PC-9 (cell line): ENCODE data around the gene SNX9. TPM values are rescaled to one million over a fixed set of nuclear protein-coding genes. Genes with fewer than 3 reads are reported as not detected.
A peak's percentile ranks its signal among the peaks of the same experiment; 100 is the strongest.

ENCODE experiments used
- BruUV-seq: library from RNA; stranded (reverse); fragments of 400-500 nt; replicated peaks from 2 replicates; lab custom pipeline; 2021; lab: Mats Ljungman, UMichigan
- CTCF ChIA-PET: fragments of 300-600 bp; sonication (Branson Sonifier 250); formaldehyde crosslinking; loops from one replicate; lab custom pipeline; 2022; ENCODE audit warnings: antibody characterized with exemption; lab: Charles Lee
- POLR2A ChIA-PET: fragments of 300-600 bp; sonication (Branson Sonifier 250); formaldehyde crosslinking; loops from one replicate; lab custom pipeline; 2022; ENCODE audit warnings: antibody characterized with exemption; ENCODE audit not compliant: unreplicated experiment; lab: Charles Lee
- DNase-seq, 2 experiments: peaks; one replicate each; pipeline versions ENCODE4 v3.0.0 to v3.0.0-alpha.2; 2015 to 2022; ENCODE audit warnings: mixed read lengths in 1 of 2
- H2AFZ ChIP-seq: fragments of 200-600 bp; sonication (generic); 2 replicates; pipeline ENCODE4 v1.8.1; 2017; ENCODE audit warnings: antibody characterized with exemption
- H3F3A ChIP-seq: fragments of 200-600 bp; sonication (generic); 2 replicates; pipeline ENCODE4 v1.8.1; 2017; ENCODE audit warnings: antibody characterized with exemption, mild to moderate bottlenecking, low read depth; ENCODE audit not compliant: insufficient read depth
- H3K27ac ChIP-seq: fragments of 200-600 bp; sonication (generic); 2 replicates; pipeline ENCODE4 v1.6.1; 2016; ENCODE audit warnings: mixed run types
- H3K27me3 ChIP-seq: fragments of 200-600 bp; sonication (generic); 2 replicates; pipeline ENCODE4 v1.6.1; 2016; ENCODE audit warnings: low read depth, mixed run types; ENCODE audit not compliant: insufficient read depth
- H3K36me3 ChIP-seq: fragments of 200-600 bp; sonication (generic); 2 replicates; pipeline ENCODE4 v1.6.1; 2016; ENCODE audit warnings: low read depth, mixed run types
- H3K4me1 ChIP-seq: fragments of 200-600 bp; sonication (generic); replicated peaks from 2 replicates; pipeline ENCODE4 v1.6.1; 2016; ENCODE audit warnings: mixed run types; ENCODE audit not compliant: insufficient read depth
- H3K4me2 ChIP-seq: fragments of 200-600 bp; sonication (generic); 2 replicates; pipeline ENCODE4 v1.6.1; 2017; ENCODE audit warnings: mixed run types
- H3K4me3 ChIP-seq: fragments of 200-600 bp; sonication (generic); 2 replicates; pipeline ENCODE4 v1.6.1; 2016; ENCODE audit warnings: mixed run types
- H3K79me2 ChIP-seq: fragments of 200-600 bp; sonication (generic); 2 replicates; pipeline ENCODE4 v1.6.1; 2017; ENCODE audit warnings: low read depth, mixed run types
- H3K9me2 ChIP-seq: fragments of 200-600 bp; sonication (generic); 2 replicates; pipeline ENCODE4 v1.8.1; 2017; ENCODE audit warnings: mild to moderate bottlenecking; ENCODE audit not compliant: insufficient read depth
- H3K9me3 ChIP-seq: fragments of 200-600 bp; sonication (generic); 2 replicates; pipeline ENCODE4 v1.8.1; 2016; ENCODE audit warnings: low read depth; ENCODE audit not compliant: insufficient read depth
- H4K20me1 ChIP-seq: fragments of 200-600 bp; sonication (generic); 2 replicates; pipeline ENCODE4 v1.8.1; 2017; ENCODE audit not compliant: insufficient read depth
- CTCF ChIP-seq: fragments of 200-600 bp; sonication (generic); conservative IDR thresholded peaks from 2 replicates; pipeline ENCODE4 v1.6.1; 2017; ENCODE audit warnings: mixed run types, antibody characterized with exemption, mild to moderate bottlenecking, moderate library complexity
- EZH2 ChIP-seq: fragments of 200-600 bp; sonication (generic); IDR thresholded peaks from 2 replicates; pipeline ENCODE4 v1.8.0; 2017; ENCODE audit warnings: antibody characterized with exemption, low read depth
- intact Hi-C: fragments of 100-400 bp; cut with micrococcal nuclease; formaldehyde crosslinking; loops from one replicate; pipeline ENCODE4 v1.10.0; 2022; ENCODE audit not compliant: unreplicated experiment
- total RNA-seq: library from RNA; stranded (reverse); gene quantifications from 2 replicates; pipeline ENCODE4 v1.2.3, GENCODE V29; 2021

The SNX9 gene
- total RNA-seq, 1 experiment from 2014 or later, result 25.0 TPM

DNA sequence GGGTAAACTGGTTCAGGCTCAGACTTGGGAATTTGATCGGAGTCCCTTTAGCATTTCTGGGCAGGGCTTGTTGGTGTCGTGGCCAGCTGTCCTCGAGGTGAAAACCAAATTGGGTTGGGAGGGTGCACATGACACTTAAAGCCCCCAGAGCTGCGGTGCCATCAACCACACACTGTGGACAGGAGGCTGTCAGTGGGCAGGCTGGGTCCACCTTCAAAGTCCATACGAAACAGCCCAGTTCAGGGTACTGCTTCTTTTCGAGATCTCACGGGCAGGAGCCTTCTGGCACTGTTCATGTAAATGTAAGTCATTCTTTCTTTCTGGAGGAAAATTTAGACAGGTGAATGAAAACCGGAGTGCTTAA lies 165.6 kb downstream of the SNX9 start:
- TF ChIP-seq EZH2 (no peak), CTCF (no peak)
- H3K4me2 ChIP-seq, result no peak overlapping the region

GRCh38 chr6:157989541-157990289 lies 166.7 kb downstream of the SNX9 start:
- Histone ChIP-seq H2AFZ (no peak overlapping the region), H4K20me1 (peaks cover 26% of the 10 kb centered on the region), H3K9me3 (no peaks in the 10 kb centered on the region), H3K9me2 (no peaks in the 10 kb centered on the region), H3K79me2 (peaks cover 91% of the 10 kb centered on the region), H3K36me3 (no peaks in the 10 kb centered on the region), H3K4me1 (peaks cover 71% of the 10 kb centered on the region), H3F3A (peaks cover 28% of the 10 kb centered on the region), H3K27me3 (no peaks in the 10 kb centered on the region), H3K4me2 (peak overlapping the region; percentile 31), H3K27ac (no peak overlapping the region), H3K4me3 (no peak overlapping the region)
- DNase-seq, result peak; percentile 46 to 79
- ChIA-PET CTCF (no interaction called here), POLR2A (no interaction called here)
- TF ChIP-seq CTCF (no peak), EZH2 (no peak)
- intact Hi-C loops, result no loop called here
- BruUV-seq, result no TSS peak

More for the DNA sequence above, 165.6 kb downstream of the SNX9 start:
- H3K36me3 ChIP-seq, result no peaks in the 10 kb centered on the region
- no TSS peak for BruUV-seq
- H3F3A ChIP-seq, result peaks cover 35% of the 10 kb centered on the region
- peaks cover 19% of the 10 kb centered on the region for H4K20me1 ChIP-seq
- ChIA-PET CTCF (no interaction called here), POLR2A (no interaction called here)
- H3K9me2 ChIP-seq, result no peaks in the 10 kb centered on the region
- DNase-seq, result no peak
- intact Hi-C loops, result no loop called here
- H3K79me2 ChIP-seq, result peaks cover 92% of the 10 kb centered on the region
- H3K27me3 ChIP-seq, result no peaks in the 10 kb centered on the region
- no peak overlapping the region for H3K27ac ChIP-seq
- no peak overlapping the region for H3K4me3 ChIP-seq
- peaks cover 72% of the 10 kb centered on the region for H3K4me1 ChIP-seq
- no peak overlapping the region for H2AFZ ChIP-seq
- no peaks in the 10 kb centered on the region for H3K9me3 ChIP-seq

DNA sequence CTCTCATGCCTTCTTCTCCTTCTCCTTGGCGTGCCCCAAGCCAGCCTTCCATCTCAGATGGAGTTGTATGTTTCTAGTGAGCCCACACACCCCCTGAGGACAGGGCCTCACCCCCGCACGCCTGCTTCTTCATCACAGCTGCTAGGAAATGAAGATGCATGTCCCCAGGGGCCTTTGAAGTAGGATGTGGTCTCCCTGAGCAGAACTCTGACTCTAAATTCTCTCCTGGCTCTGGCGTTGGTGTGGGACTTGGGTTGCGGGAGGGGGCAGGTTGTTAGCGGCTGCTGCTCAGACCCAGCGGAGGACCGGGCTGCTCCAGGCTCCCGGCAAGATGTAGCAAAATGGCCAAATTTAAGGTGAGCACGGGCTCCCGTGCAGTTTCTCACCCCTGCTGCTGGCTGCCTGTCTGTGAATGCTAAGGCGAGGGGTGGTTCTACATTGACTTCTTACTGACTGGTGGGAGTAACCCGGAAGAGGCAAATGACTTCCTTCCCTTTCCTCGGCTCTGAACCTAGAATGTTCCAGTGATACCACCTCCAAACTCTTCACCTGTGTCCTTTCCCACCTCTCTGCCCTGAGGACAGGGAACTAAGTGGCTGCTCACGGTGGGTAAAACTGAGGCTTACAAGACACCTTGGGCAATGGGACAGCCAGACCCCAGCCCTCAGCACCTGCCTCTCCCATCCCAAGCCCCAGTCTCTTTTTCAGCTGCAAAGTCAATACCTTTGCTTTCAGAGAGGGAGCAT lies 167.4 kb downstream of the SNX9 start:
- H3K4me3 ChIP-seq, result no peak overlapping the region
- peaks cover 27% of the 10 kb centered on the region for H4K20me1 ChIP-seq
- H3K9me2 ChIP-seq, result no peaks in the 10 kb centered on the region
- no peaks in the 10 kb centered on the region for H3K36me3 ChIP-seq
- ChIA-PET POLR2A (no interaction called here), CTCF (no interaction called here)
- H3K27me3 ChIP-seq, result no peaks in the 10 kb centered on the region
- intact Hi-C loops, result no loop called here
- peak overlapping the region; percentile 31 for H3K4me2 ChIP-seq
- BruUV-seq, result no TSS peak
- H3K9me3 ChIP-seq, result no peaks in the 10 kb centered on the region
- peaks cover 65% of the 10 kb centered on the region for H3K4me1 ChIP-seq
- TF ChIP-seq CTCF (no peak), EZH2 (no peak)
- H3F3A ChIP-seq, result peaks cover 21% of the 10 kb centered on the region
- H3K79me2 ChIP-seq, result peaks cover 91% of the 10 kb centered on the region
- no peak overlapping the region for H3K27ac ChIP-seq
- no peak for DNase-seq
- H2AFZ ChIP-seq, result no peak overlapping the region
